GM18520 (cell line): ENCODE results near the gene COPG1.

Source experiments
- ATAC-seq: cut with Tn5 transposase; IDR thresholded peaks from one replicate; pipeline ENCODE4 v1.9.1; 2021; ENCODE audit not compliant: unreplicated experiment

COPG1 gene

DNA sequence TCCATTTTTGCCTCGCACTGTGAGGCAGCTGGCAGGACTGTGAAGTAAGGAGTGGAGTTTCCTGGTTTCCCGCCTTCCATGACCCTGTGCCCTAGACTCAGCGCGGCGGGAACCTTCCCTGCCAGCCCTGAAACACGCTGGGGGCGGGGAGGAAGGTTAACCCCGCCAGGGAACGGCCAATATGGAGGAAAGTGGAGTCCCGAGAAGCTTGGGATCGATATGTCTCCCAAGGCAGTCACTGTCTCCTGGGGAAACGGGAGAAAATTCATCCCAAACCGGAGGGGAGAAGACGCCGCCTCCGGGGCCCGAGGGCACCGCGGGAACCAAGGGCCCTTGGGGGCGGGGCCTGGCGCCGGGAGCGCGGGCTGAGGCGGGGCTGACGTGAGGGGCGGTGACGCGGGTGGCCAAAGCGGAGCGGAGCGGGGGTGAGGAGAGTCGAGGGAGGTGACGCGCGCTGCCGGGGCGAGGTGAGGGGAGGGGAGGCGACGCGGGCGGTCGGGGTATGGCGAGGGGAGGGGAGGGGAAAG, 29.1 kb downstream of the COPG1 start, which contains the start of gene HMCES:
Gene HMCES, plus strand, starts transcription at position 432 of the 527 bp plus-strand sequence. CDS start 863 bp downstream, outside the sequence.
- ATAC-seq = no peak

DNA sequence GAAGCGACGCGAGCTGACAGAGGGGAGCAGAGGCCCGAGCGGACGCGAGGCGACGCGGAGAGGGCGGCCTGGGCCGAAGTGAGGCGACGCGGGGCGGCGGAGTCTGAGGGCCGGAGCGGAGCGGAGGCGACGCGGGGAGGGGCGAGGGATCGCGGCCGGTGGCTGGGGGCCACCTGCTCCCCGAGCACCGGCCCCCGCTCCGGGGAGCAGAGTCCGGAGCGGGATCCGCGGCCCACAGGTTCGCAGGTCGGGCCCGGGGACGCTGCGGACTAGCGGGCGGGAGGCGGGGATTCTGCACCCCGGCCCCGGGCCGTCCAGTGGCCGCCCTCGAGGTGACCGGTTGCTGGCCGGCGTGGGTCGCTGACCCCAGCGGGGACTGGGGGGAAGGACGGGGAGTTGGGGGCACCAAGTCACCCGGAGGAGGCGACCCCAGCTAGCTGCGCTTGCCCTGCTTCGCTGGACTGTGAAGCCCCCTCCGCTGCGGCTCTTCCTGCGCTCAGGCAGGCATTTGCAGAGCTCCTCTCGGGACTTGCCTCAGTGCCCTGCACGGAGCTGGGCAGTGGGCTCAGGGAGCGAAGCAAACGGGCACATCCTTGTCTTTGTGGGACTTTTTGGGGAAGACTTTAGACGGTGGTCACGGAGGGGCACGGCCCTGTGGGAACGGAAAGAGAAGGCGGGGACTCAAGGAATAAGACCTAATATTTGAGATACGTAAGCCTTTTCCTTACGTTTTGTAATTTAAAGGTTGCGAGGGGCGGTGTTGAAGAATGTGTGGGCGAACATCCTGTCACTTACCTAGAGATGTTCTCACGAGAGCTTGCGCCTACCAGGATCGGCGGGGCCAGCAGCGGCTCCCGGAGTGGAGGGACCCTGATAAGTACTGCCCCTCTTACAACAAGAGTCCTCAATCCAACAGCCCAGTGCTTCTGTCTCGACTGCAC, 29.8 kb downstream of the COPG1 start:
- no peak for ATAC-seq

DNA sequence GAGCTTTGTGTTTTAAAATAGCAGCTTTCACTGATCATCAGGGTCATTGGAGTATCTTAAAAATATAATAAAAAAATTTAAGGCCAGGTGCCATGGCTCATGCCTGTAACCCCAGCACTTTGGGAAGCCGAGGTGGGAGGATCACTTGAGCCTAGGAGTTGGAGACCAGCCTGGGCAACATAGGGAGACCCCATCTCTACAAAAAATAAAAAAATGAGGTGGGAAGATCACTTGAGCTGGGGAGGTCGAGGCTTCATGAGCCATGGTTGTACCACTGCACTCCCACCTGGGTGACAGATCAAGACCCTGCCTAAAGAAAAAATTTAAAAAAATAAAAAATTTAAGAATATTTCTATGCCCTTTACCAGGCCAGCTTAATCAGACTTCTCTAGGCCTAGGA, 30.8 kb downstream of the COPG1 start:
- ATAC-seq = no peak

DNA sequence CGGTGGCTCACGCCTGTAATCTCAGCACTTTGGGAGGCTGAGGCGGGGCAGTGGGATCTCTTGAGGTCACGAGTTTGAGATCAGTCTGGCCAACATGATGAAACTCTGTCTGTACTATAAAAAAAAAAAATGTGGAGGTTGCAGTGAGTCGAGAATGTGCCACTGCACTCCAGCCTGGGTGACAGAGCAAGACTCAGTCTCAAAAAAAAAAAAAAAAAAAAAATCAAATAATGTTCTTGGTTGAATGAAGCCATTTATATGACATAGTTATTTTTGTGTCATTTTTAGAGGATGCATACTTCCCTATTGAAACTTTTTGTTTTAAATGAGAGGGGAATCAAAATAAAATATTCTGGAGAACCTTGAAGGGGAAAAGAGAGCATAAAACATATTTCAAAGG, 32.3 kb downstream of the COPG1 start:
- no peak for ATAC-seq

DNA sequence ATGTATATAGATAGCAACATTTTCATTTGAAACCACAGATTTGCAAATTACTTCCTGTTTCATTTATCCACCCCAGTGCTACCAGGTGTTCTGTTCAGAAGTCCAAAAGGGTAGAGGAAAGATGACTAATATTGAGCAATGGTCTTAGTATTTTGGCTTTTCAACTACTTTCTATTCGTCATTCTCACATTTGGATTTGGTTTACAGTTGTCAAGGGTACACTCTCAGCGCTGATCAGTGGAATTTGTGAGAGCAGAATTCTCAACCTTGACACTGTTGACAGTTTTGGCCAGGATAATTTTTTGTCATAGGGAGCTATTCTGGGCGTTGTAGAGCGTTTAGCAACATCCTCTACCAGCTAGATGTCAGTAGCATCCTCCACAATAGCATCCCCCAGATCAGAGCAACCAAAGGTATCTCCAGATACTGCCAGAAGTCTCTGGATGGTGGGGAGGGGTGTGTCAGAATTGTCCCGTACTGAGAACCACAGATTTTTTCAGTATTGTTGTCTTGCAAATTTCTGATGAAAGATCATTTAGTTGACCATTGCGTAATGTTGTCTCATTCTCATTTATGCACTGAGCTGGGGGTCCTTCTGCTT, 33.4 kb downstream of the COPG1 start:
- peak; percentile 90 for ATAC-seq

DNA sequence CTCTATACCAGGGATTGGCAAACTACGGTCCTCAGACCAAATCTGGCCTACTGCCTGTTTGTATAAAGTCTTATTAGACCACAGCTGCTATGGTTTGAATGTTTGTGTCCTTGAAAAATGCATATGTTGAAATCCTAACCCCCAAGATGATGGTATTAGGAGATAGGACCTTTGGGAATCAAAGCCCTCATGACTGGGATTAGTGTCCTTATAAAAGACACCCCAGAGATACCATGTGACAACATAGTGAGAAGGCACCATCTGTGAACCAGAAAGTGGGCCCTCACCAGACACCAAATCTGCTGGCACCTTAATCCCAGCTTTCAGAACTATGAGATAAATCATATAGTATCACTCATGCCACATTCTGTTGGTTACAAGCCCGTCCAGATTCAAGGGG, 36.7 kb downstream of the COPG1 start:
- ATAC-seq = no peak

DNA sequence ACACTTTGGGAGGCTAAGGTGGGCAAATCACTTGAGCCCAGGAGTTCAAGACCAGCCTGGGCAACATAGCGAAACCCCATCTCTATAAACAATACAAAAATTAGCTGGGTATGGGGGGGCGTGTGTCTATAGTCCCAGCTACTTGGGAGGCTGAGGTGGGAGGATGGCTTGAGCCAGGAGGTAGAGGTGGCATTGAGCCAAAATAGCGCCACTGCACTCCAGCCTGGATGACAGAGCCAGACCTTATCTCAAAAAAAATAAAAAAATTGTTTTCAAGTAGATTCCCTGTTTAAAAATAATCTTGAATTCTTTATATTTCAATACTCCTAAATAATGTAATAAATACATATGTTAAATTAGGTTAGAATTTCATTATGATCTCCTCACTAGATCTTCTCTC, 39.0 kb downstream of the COPG1 start:
- no peak for ATAC-seq

DNA sequence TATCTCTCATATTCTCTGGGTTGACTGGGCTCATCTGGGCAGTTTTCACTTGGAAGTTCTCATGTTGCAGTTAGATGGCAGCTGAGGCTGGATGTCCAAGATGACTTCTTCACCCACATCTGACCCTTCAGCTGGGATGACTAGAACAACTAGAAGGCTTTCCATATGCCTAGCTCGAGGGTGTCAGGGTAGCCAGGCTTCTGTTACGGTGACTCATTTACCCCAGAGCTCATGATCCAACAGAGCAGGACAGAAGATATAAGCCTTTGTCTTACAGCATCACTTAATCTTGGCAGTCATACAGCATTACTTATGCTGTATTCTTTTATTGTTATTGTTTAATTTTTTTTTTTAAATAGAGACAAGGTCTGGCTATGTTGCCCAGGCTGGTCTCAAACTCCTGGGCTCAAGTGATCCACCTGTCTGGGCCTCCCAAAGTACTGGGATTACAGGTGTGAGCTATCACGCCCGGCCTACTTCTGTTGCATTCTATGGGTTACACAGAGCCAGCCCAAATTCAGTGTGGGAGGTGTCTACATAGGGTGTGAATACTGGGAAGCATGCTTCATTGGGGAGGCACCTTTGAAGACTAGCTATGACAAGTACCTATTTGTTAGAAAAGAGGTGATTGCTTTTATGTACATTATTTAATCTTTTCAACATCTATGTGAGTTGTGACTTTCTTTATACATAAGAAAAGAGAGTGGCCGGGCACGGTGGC, 40.0 kb downstream of the COPG1 start:
- ATAC-seq = no peak

DNA sequence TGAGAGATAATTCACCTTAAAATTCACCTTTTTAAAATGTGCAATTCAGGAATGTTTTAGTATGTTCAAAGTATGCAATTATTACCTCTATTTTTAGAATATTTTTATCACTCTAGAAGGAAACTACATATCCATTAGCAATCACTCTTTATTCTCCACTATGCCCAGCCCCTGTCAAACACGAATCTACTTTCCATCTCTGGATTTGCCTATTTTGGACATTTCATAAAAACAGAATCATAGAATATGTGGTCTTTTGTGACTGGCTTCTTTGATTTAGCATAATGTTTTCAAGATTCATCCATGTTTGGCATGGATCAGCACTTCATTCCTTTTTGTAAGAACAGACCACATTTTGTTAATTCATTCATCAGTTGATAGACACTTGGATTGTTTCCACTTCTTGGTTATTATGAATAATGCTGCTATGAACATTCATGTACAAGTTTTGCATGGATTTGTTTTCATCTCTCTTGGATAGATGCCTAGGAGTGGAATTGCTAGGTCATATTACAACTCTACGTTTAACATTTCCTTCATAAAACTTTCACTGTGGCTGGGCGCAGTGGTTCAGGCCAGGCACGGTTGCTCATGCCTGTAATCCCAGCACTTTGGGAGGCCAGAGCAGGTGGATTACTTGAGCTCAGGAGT, 42.0 kb downstream of the COPG1 start:
- no peak for ATAC-seq

DNA sequence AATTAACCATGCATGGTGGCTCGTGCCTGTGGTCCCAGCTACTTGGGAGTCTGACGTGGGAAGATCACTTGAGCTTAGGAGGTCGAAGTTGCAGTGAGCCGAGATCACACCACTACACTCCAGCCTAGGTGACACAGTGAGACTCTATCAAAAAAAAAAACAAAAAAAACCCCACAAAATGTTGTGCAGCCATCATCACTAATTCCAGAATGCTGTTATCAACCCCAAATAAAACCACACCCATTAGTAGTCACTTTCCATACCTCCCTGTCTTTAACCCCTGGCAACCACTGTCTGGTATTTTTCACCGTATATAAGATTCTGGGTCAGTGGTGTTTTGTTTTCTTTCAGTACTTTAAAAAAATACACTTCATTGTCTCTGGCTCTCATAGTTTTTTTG, 45.9 kb downstream of the COPG1 start:
- ATAC-seq = no peak

DNA sequence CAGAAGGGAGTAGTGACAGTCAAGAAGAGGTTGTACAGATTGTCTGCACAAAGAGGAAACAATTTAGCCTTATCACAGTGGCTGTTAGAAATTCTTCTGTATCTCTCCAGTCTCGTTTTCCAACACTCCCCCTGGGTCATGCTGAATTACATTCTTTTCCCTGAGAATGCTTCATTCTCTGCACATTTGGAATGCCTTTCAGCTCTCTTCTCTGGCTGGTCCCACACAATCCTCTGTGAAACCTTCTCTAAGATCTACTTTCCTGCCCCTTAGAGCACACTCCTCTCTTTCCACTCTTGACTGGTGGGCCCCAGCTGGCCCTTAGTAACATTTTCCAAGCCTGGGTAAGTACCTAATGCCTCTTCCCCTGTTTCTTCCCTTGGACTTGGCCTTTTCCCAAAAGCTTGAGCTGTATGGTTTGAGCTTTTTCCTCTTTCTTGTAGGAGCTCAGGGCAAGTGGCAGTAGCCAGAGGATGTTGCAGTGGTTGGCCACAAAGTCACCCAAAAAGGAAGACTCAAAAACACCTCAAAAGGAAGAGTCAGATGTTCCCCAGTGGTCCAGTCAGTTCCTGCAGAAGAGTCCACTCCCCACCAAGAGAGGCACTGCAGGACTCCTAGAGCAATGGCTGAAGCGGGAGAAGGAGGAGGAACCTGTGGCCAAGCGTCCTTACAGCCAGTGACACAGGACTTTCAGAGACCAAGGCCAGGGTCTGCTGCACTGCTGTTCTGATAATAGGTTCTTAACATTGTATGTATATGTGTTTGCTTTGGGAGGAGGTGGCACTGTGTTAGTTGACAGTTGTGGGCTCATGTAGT, 54.9 kb downstream of the COPG1 start:
- ATAC-seq = no peak

DNA sequence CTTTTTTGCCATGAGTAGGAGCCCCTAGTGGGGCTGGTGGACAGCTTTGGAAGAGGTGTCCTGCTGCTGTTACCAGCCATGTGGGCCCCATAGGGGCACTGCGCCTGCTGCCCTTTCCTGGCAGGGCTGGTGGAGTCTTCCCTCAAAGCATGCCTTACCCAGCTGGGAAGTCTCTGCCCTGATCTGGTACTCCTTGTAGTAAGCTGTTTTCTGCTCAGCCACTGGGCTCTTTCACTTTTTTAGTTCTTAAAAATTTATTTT, 55.5 kb downstream of the COPG1 start:
- ATAC-seq = no peak

DNA sequence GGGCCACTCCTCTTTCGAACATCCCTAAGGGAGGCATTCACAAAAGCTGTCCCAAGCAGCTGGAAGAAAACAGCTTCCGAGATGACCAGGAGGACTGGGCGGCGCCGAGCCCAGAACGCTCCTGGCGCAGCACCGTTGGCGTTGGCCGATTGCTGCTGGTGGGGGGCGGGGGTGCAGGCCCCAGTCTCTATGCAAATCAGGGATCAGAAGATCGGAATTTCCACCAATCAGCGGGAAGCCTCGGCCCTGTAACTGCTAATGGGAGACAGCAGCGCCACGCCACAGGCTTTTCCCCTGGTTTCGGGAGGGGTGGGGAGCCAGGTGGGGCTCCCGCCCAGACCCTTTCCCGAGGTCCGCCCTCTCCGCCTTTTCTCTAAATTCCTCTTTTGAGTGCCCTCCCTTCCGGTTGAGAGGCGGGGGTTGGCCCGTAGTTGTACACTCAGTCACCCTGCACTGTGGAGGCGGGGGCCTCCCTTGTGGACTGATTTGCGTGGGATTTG, 56.2 kb downstream of the COPG1 start:
- ATAC-seq = no peak

DNA sequence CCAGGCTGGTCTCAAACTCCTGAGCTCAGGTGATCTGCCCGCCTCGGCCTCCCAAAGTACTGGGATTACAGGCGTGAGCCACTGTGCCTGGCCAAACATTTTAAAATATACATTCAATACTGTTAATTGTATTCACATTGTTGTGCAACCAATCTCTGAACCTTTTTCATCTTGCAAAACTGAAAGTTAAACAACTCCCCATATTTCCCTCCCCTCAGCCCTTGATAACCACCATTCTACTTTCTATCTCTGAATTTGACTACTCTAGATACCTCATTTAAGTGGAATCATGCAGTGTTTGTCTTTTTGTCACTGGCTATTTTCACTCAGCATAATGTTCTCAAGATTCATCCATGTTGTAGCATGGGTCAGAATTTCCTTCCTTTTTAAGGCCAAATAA, 59.2 kb downstream of the COPG1 start:
- ATAC-seq = no peak

DNA sequence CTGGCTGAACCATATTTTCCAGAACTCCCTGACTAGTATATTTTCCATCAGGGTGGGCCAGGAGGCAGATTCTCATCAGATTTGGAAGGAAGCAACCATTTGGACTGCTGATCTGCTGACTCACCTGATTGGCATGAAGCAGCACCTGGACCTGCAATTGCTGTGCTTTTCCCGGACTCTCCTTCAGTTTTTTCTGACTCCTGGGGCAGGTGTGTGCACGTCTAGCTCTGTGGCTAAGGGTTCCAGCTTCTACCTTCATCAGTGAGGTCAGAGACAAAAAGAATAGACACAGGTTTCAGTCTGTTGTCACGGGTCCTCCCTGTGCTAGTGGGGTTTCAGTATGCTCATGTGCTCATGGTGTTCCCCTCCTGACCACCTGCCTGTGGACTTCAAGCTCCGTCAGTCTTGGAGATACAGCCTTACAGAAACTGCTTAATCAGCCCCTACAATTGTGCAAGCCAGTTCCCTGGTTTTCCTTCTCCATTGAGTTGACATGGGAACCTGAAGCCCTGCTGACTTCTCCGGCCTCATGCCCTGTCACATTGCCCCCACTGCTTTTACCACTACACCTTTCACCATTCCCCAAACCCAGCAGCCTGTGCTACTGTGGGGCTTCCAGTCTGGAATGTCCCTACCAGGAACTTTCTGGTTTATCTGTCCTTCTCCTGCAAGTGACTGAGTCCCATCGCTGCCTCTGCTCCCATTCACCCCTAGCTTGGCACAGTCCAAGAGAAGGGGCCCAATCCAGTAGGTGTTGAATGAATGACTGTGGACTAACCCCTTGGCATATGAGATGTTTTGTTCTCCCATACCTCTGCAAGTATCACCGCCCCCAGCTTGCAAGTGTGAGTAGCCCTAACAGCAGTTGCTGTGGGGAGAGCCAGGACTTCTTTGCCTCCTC, 61.0 kb downstream of the COPG1 start:
- ATAC-seq = no peak

DNA sequence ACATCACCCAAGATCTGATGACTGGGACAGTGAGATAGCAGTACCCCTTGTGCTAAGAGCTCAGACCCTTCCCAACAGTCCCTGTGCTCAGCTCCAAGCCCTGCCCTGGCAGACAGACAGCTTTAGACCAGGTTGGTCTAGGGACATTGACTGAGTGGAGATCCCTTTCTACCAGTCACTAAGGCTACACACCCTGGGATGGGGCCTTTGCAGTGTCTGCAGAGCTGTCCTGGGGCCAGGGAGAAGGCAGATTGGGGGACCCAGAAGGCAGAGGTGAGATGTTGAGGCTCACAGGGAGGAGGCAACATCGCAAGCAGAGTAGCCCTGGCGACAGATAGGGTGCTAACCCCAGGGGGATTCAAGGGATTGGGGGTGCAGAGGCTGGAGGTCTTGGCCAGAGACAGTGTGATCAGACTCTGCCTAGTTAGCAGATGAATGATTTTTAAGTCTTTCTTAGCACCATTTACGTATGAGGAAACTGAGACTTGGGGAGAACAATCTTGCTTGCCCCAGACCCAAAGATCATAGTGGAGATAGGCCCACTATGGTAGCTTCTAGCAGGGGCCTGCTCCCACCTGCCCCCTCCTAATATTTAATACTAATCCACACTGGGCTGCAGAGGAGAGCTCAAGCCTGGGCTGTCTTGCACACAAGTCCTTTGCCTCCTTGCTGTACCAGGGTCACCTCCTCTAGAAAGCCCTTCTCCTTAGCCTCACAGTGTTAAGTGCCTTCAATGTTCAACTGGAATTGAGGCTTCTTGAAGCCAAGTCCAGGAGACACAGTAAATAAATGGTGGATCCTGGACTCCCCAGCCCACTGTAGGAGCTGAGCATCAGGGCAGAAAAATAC, 61.9 kb downstream of the COPG1 start:
- ATAC-seq = no peak

DNA sequence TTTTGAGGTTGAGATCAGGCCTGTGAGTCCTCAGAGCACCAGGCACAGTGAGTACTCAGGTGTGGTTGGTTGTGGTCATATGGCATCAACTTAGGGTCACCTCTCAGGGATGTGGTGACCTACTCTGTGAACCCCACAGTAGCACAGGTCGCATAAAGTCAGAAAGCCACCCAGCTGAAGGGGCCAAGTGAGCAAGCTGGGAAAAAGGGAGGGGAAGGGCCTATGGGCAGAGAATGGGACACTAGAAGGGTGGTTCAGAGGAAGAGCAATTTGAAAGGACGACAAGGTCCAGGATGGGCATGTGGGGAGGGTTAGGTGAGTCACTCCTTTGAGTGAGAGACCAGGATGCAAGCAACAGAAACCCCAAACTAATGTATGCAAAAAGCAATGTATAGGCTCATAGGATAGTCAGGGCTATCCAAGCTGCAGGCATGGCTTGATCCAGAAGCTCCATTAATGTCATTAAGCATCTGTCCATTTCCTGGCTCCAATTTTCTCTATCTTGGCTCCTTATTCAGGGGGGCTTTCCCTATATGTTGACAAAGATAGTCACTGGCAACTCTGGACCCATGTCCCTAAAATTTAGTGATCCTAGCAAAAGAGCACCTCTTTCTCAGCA, 62.7 kb downstream of the COPG1 start:
- no peak for ATAC-seq
